GM20000 (cell line): ENCODE results near the gene KITLG.
A peak's percentile ranks its signal among the peaks of the same experiment; 100 is the strongest.
"Not testable (repeated sequence)": the region's sequence is repeated elsewhere in the genome, so short reads cannot be mapped to it uniquely, and the experiment has no call there.

Source experiments
- DNase-seq: peaks from one replicate; pipeline ENCODE4 v3.0.0; 2012; ENCODE audit warnings: low spot score
- CTCF ChIP-seq: IDR thresholded peaks from 2 replicates; pipeline ENCODE4 v1.5.1; 2012; ENCODE audit warnings: mild to moderate bottlenecking, control low read depth; ENCODE audit errors: extremely low read depth, missing control alignments

The KITLG gene

GRCh38 chr12:88580051-88580871 is at the start of gene KITLG:
Gene KITLG (minus strand): TSS chr12:88580471. CDS start chr12:88580278, 193 bp downstream.
- TF ChIP-seq CTCF, result no peak
- DNase-seq, result peak; percentile 58

- no peak for TF ChIP-seq CTCF
- no peak for DNase-seq
These were observed 48.7 kb upstream of the KITLG start for GRCh38 chr12:88628856-88629509.

GRCh38 chr12:88628035-88628434 is 47.8 kb upstream of the KITLG start:
- not testable (repeated sequence) for DNase-seq

GRCh38 chr12:88627501-88627900 is 47.2 kb upstream of the KITLG start:
- DNase-seq, result no peak
- TF ChIP-seq CTCF, result no peak

- no peak for DNase-seq
- no peak for TF ChIP-seq CTCF
These were observed 45.1 kb upstream of the KITLG start for GRCh38 chr12:88625356-88625755.

- DNase-seq, result no peak
- TF ChIP-seq CTCF, result no peak
These were observed 44.6 kb upstream of the KITLG start for GRCh38 chr12:88624911-88625310.

- DNase-seq, result no peak
- no peak for TF ChIP-seq CTCF
These were observed 43.7 kb upstream of the KITLG start for GRCh38 chr12:88623777-88624548.
